ENCODE results near the gene DLGAP4. TPM values are rescaled to one million over a fixed set of nuclear protein-coding genes. Genes with fewer than 3 reads are reported as not detected.

DLGAP4 gene
- polyA plus RNA-seq, 1 of the 3 experiments (the other 2 are of a cell fraction): 31.2 TPM

GRCh38 chr20:36301359-36302119 lies 4.6 kb upstream of the DLGAP4 start:
- no peak overlapping the region for H3K4me3 ChIP-seq (ENCODE audit: low read depth in 2 of 2, low read length in 1 of 2)
- peaks cover 27% of the 10 kb centered on the region for H3K27me3 ChIP-seq (ENCODE audit: insufficient read depth)
- no peak overlapping the region for H2AFZ ChIP-seq (ENCODE audit: low read depth)
- H3K9me2 ChIP-seq: no peaks in the 10 kb centered on the region
- no peaks in the 10 kb centered on the region for H3F3A ChIP-seq (replicated peaks; ENCODE audit: insufficient read depth)
- H3K9ac ChIP-seq: no peak overlapping the region
- no peaks in the 10 kb centered on the region for H3K79me2 ChIP-seq (ENCODE audit: insufficient read depth)
- 47% methylated on average over 7 of the region's 7 CpGs for WGBS (ENCODE audit: low lambda C conversion rate)
- no peaks in the 10 kb centered on the region for H3K36me3 ChIP-seq (replicated peaks in 1 of 2; ENCODE audit: control insufficient read depth in 1 of 2, insufficient read depth in 2 of 2, low read length in 1 of 2)
- DNase-seq: no peak
- no peak overlapping the region for H3K27ac ChIP-seq (ENCODE audit: low read depth in 2 of 2, low read length in 1 of 2)
- ChIA-PET CTCF (interaction anchor here (0.8 to 1.7 kb wide), 5 partner anchors 28 to 585 kb away, joined by 3 to 7 read pairs (median 3); no protein-coding TSS in a partner anchor), POLR2A (interaction anchor here (0.7 kb wide), 1 partner anchor 50 kb away, joined by 4 read pairs; no protein-coding TSS in a partner anchor)
- no peaks in the 10 kb centered on the region for H4K20me1 ChIP-seq (ENCODE audit: insufficient read depth)
- TF ChIP-seq CTCF (IDR thresholded peaks at IDR 0.05) (no peak), POLR2AphosphoS5 (IDR thresholded peaks at IDR 0.05; ENCODE audit: low read depth, low read length) (no peak), JUND (IDR thresholded peaks at IDR 0.05) (no peak), SIN3A (IDR thresholded peaks at IDR 0.05; ENCODE audit: borderline replicate concordance, low read depth, low read length) (no peak), MAX (IDR thresholded peaks at IDR 0.05; ENCODE audit: low read depth) (no peak), NFIC (IDR thresholded peaks at IDR 0.05; ENCODE audit: borderline replicate concordance) (no peak), EZH2phosphoT487 (IDR thresholded peaks at IDR 0.05; ENCODE audit: borderline replicate concordance, low read depth) (no peak)
- no peak overlapping the region for H3K4me2 ChIP-seq
- H3K4me1 ChIP-seq (ENCODE audit: control insufficient read depth in 1 of 2, insufficient read depth in 2 of 2, low read depth in 1 of 2, low read length in 1 of 2): peaks cover 0 to 2% of the 10 kb centered on the region in 2 experiments; a peak in 1 of 4 replicates
- H3K9me3 ChIP-seq: no peaks in the 10 kb centered on the region

GRCh38 chr20:36303020-36303595 lies 3.0 kb upstream of the DLGAP4 start:
- no peak overlapping the region for H3K27ac ChIP-seq (ENCODE audit: low read depth in 2 of 2, low read length in 1 of 2)
- DNase-seq: no peak
- POLR2A ChIA-PET: no interaction called here
- no peaks in the 10 kb centered on the region for H3K9me3 ChIP-seq
- no peaks in the 10 kb centered on the region for H3F3A ChIP-seq (replicated peaks; ENCODE audit: insufficient read depth)
- no peak overlapping the region for H2AFZ ChIP-seq (ENCODE audit: low read depth)
- no peaks in the 10 kb centered on the region for H3K36me3 ChIP-seq (replicated peaks in 1 of 2; ENCODE audit: control insufficient read depth in 1 of 2, insufficient read depth in 2 of 2, low read length in 1 of 2)
- H3K79me2 ChIP-seq (ENCODE audit: insufficient read depth): no peaks in the 10 kb centered on the region
- H3K4me2 ChIP-seq: no peak overlapping the region
- H3K9me2 ChIP-seq: no peaks in the 10 kb centered on the region
- no peak overlapping the region for H3K9ac ChIP-seq
- WGBS (ENCODE audit: low lambda C conversion rate): 57% methylated on average over 13 of the region's 14 CpGs
- peaks cover 0 to 10% of the 10 kb centered on the region in 2 experiments; a peak in 1 of 4 replicates for H3K4me1 ChIP-seq (ENCODE audit: control insufficient read depth in 1 of 2, insufficient read depth in 2 of 2, low read depth in 1 of 2, low read length in 1 of 2)
- no peak overlapping the region for H3K4me3 ChIP-seq (ENCODE audit: low read depth in 2 of 2, low read length in 1 of 2)
- no peaks in the 10 kb centered on the region for H4K20me1 ChIP-seq (ENCODE audit: insufficient read depth)
- peaks cover 43% of the 10 kb centered on the region for H3K27me3 ChIP-seq (ENCODE audit: insufficient read depth)
- CTCF ChIA-PET: interaction anchor here (0.5 to 1.6 kb wide), 4 partner anchors 33 to 584 kb away, joined by 3 read pairs; no protein-coding TSS in a partner anchor
- no peak for TF ChIP-seq RXRA (IDR thresholded peaks at IDR 0.05; ENCODE audit: borderline replicate concordance, low read depth)
- TF ChIP-seq GABPA (IDR thresholded peaks at IDR 0.05; ENCODE audit: low read depth): no peak
- no peak for TF ChIP-seq TCF12 (IDR thresholded peaks at IDR 0.05)
- no peak for TF ChIP-seq CHD2 (IDR thresholded peaks at IDR 0.05; ENCODE audit: low read length, partially characterized antibody)
- TF ChIP-seq RCOR1 (IDR thresholded peaks at IDR 0.05; ENCODE audit: low read length): no peak
- no peak for TF ChIP-seq GATA2 (CRISPR knock-in tag; IDR thresholded peaks at IDR 0.05)
- no peak for TF ChIP-seq IRF3 (IDR thresholded peaks at IDR 0.05; ENCODE audit: low read depth, low read length)
- no peak for TF ChIP-seq FOSL2 (IDR thresholded peaks at IDR 0.05; ENCODE audit: borderline replicate concordance, low read depth)
- no peak for TF ChIP-seq MEF2A (IDR thresholded peaks at IDR 0.05; ENCODE audit: borderline replicate concordance, low read depth)
- TF ChIP-seq RAD21 (IDR thresholded peaks at IDR 0.05; ENCODE audit: low read length): no peak
- TF ChIP-seq YY1 (IDR thresholded peaks at IDR 0.05; ENCODE audit: low read depth): no peak
- no peak for TF ChIP-seq NFIC (IDR thresholded peaks at IDR 0.05; ENCODE audit: borderline replicate concordance)
- TF ChIP-seq JUND (IDR thresholded peaks at IDR 0.05): no peak
- no peak for TF ChIP-seq SMC3 (IDR thresholded peaks at IDR 0.05; ENCODE audit: low read depth, low read length)
- TF ChIP-seq USF1 (IDR thresholded peaks at IDR 0.05; ENCODE audit: borderline replicate concordance, low read depth): no peak
- no peak for TF ChIP-seq TAF1 (IDR thresholded peaks at IDR 0.05; ENCODE audit: borderline replicate concordance, low read depth, low read length)
- TF ChIP-seq USF2 (IDR thresholded peaks at IDR 0.05; ENCODE audit: borderline replicate concordance, low read depth, low read length): no peak
- no peak for TF ChIP-seq NRF1 (IDR thresholded peaks at IDR 0.05; ENCODE audit: low read depth, low read length)

Measured in SK-N-SH (cell line).